ENCODE measurements around the gene TCEANC2.

The TCEANC2 gene

DNA sequence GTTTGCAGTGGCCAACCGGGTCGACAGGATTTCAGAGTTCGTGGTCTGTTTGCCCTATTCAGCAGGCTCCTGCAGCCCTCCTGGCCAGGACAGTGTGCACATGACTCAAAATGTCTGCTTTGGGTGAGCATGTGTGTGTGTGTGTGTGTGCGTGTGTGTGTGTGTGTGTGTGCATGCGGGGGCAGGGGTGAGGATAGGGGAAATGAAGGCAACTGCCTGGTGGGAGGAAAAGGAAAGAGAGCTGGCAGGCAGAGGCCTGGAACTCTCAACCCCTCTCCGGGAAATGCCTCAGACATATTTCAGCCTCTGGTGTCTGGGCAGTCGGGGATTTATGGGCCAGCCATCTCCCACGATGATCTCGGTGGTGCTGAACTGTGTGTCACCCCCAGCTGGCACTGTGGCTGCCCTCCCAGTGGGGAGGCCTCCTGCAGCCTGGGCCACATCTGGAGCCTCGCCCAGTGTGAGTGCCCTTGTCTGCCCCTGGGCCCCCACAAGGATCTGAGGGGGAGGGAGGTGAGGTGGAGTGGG lies 84.2 kb downstream of the TCEANC2 start:
- TF ChIP-seq, protein P1, sequence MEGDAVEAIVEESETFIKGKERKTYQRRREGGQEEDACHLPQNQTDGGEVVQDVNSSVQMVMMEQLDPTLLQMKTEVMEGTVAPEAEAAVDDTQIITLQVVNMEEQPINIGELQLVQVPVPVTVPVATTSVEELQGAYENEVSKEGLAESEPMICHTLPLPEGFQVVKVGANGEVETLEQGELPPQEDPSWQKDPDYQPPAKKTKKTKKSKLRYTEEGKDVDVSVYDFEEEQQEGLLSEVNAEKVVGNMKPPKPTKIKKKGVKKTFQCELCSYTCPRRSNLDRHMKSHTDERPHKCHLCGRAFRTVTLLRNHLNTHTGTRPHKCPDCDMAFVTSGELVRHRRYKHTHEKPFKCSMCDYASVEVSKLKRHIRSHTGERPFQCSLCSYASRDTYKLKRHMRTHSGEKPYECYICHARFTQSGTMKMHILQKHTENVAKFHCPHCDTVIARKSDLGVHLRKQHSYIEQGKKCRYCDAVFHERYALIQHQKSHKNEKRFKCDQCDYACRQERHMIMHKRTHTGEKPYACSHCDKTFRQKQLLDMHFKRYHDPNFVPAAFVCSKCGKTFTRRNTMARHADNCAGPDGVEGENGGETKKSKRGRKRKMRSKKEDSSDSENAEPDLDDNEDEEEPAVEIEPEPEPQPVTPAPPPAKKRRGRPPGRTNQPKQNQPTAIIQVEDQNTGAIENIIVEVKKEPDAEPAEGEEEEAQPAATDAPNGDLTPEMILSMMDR (conservative IDR thresholded peaks at IDR 0.05; ENCODE audit: low read depth), result no peak
- ChIA-PET CTCF (interaction anchor here (0.6 kb wide), 2 partner anchors 178 to 257 kb away, joined by 3 read pairs; no protein-coding TSS in a partner anchor), POLR2A (ENCODE audit: low non-redundant PET) (interaction anchor here (0.6 kb wide), 1 partner anchor 87 kb away, joined by 3 read pairs; no protein-coding TSS in a partner anchor)
- no peak for DNase-seq (ENCODE audit: low spot score)
- H3K27ac ChIP-seq, result no peak overlapping the region

DNA sequence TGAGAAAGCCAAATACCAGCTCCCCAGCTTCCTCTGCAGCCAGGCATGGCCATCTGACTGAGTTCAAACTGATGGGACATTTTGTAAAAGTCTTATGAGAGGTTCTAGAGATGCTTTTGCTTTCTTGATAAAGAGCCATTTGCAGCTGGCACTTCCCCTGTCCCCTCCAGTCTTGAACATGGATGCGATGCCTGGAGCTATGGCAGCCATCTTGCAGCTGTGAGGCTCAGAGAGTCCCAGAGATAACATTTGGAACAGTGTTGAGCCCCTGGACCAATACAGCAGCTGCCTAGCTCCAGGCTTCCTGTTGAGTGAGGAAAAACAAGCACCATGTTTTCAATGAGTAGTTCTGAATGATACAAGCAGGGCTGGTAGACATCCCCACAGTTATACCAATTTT lies 85.6 kb downstream of the TCEANC2 start:
- DNase-seq (ENCODE audit: low spot score), result no peak
- CTCF ChIA-PET, result interaction anchor here (0.8 kb wide), 1 partner anchor 662 kb away, joined by 4 read pairs; no protein-coding TSS in a partner anchor
- POLR2A ChIA-PET (ENCODE audit: low non-redundant PET), result no interaction called here

DNA sequence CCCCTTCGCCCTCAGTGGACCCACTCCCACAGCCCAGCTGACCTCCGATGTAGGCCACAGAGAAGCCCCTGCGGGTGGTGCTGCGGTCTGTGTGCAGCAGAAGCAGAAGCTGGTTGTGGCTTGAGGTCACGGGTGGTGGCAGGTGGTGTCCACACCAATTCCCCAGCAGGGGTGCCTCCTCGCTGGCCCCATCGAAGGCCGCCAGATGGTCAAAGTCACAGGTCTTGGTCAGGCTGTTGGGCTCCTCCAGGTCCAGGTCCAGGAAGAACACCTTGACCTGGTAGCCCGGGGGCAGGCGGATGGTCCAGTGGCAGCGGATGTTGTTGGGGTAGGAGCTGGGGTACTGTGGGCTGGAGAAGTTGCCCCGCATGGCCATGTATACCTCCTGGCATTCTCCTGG lies 86.3 kb downstream of the TCEANC2 start:
- POLR2A ChIA-PET (ENCODE audit: low non-redundant PET), result no interaction called here
- no peak overlapping the region for H3K27ac ChIP-seq
- CTCF ChIA-PET, result interaction anchor here (0.5 kb wide), 1 partner anchor 70 kb away, joined by 4 read pairs; no protein-coding TSS in a partner anchor
- TF ChIP-seq, protein P1 (conservative IDR thresholded peaks at IDR 0.05; ENCODE audit: low read depth), result no peak
- DNase-seq (ENCODE audit: low spot score), result no peak

More for the DNA sequence above, 85.6 kb downstream of the TCEANC2 start:
- TF ChIP-seq, protein P1 (conservative IDR thresholded peaks at IDR 0.05; ENCODE audit: low read depth), result no peak
- no peak overlapping the region for H3K27ac ChIP-seq

DNA sequence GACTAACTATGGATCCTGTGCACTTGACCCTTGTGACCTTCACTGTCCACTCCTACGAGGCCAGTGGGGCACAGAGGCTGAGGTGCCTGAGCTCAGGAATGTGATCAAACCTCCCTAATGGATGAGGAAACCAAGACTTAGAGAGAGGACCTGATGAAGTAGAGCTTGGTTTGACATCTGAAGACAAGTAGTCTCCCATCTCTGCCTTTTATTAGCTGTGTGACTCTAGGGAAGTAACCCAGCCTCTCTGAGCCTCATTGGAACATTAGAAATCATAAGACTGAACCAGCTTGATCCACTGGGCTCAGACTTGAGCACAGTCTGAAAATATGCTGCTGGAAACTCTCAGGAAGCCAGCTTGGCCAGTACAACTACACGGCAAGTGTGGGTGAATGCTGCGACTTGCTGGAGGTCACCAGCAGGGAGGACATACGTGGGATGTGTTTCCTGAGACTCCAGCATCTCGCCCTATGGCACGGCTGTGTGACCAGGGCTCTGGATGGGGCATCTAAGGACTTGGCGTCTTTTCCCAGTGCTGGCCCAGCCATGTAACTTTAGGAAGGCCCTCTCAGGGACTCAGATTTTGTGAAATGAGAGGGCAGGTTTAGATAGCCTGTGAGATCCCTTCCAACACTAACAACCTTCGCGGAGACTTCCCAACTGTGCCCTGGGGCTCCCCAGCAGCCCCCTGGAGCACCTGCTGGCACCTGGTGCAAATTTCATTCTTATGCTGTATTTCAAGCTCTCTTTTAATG lies 88.9 kb downstream of the TCEANC2 start:
- no peak for DNase-seq (ENCODE audit: low spot score)
- TF ChIP-seq, protein P1 (conservative IDR thresholded peaks at IDR 0.05; ENCODE audit: low read depth), result no peak
- POLR2A ChIA-PET (ENCODE audit: low non-redundant PET), result no interaction called here
- H3K27ac ChIP-seq, result no peak overlapping the region
- CTCF ChIA-PET, result interaction anchor here (0.7 kb wide), 1 partner anchor 1017 kb away, joined by 4 read pairs; no protein-coding TSS in a partner anchor

DNA sequence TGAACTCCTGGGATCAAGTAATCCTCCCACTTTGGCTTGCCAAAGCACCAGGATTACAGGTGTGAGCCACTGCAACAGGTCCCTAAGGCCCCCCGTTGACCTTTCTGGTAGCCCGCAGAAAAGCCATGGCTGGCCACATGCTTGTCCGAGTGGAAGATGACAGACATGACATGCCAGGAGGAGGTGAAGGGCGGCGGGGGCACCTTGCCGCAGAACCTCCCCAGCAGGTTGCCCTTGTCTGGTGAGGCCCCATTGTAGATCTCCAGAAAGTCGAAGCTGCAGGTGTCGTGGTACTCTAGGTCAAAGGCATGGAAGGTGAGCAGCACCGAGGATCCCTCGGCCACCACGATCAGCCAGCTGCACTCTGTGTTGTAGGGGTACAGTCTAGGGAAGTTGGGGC lies 91.0 kb downstream of the TCEANC2 start:
- ChIA-PET CTCF (no interaction called here), POLR2A (ENCODE audit: low non-redundant PET) (no interaction called here)
- no peak overlapping the region for H3K27ac ChIP-seq
- TF ChIP-seq, protein P1 (conservative IDR thresholded peaks at IDR 0.05; ENCODE audit: low read depth), result no peak
- DNase-seq (ENCODE audit: low spot score), result no peak

DNA sequence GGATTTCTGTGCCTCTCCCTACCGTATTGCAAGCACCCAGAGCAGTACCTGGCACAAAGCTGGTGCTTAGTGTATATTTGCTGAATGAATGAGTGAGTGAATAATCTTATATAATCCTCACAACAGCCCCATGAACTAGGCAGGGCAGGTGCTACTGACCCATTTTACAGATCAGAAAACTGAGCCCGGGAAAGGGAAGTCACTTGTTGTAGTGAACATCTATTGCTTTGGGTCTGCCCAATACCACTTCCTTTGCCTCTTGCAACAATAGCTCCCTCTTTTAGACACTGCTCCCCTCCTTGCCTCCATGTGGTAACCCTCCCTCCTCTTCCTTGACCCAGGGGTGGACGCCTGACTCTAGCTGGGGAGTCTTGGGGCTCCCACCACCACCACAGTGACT lies 96.3 kb downstream of the TCEANC2 start:
- ChIA-PET POLR2A (ENCODE audit: low non-redundant PET) (no interaction called here), CTCF (interaction anchor here (0.6 kb wide), 1 partner anchor 339 kb away, joined by 5 read pairs; no protein-coding TSS in a partner anchor)
- DNase-seq (ENCODE audit: low spot score), result no peak
- TF ChIP-seq, protein P1 (conservative IDR thresholded peaks at IDR 0.05; ENCODE audit: low read depth), result no peak
- H3K27ac ChIP-seq, result no peak overlapping the region
